Heart left ventricle (tissue), 16 donors: ENCODE data around the gene SLC24A5. TPM values are rescaled to one million over a fixed set of nuclear protein-coding genes. Genes with fewer than 3 reads are reported as not detected.

Experiments
- ATAC-seq, 4 donors: fragments of 200-7000 bp; cut with Tn5 transposase; one replicate each; pipeline ENCODE4 v1.9.1; 2020 to 2022; ENCODE audit warnings: moderate library complexity in 4 of 4, mild to moderate bottlenecking in 3 of 4, moderate number of reproducible peaks in 1 of 4
- DNase-seq, 5 donors: peaks; one replicate each; pipeline ENCODE4 v3.0.0-alpha.2; 2020
- H3K27ac ChIP-seq, 12 donors: fragments of 200-600 bp; sonication (generic) in 4 of 12; one replicate each; pipeline versions ENCODE4 v1.5.0 to v1.8.0; 2016 to 2022; ENCODE audit warnings: mild to moderate bottlenecking in 2 of 12
- H3K27me3 ChIP-seq, 9 donors: fragments of 200-600 bp; sonication (generic) in 2 of 9; one replicate each; pipeline versions ENCODE4 v1.5.1 to v1.8.0; 2016 to 2022; ENCODE audit warnings: mild to moderate bottlenecking in 3 of 9
- H3K36me3 ChIP-seq, 9 donors: fragments of 200-600 bp; sonication (generic) in 2 of 9; one replicate each; pipeline versions ENCODE4 v1.5.0 to v1.8.0; 2018 to 2022; ENCODE audit warnings: mild to moderate bottlenecking in 2 of 9
- H3K4me1 ChIP-seq, 12 donors: fragments of 200-600 bp; sonication (generic) in 4 of 12; one replicate each; pipeline versions ENCODE4 v1.5.0 to v1.8.0; 2016 to 2022; ENCODE audit warnings: mild to moderate bottlenecking in 3 of 12
- H3K4me3 ChIP-seq, 12 donors: fragments of 200-600 bp; sonication (generic) in 4 of 12; one replicate each; pipeline versions ENCODE4 v1.5.0 to v1.8.0; 2017 to 2022; ENCODE audit warnings: mild to moderate bottlenecking in 9 of 12, moderate library complexity in 4 of 12
- H3K9me3 ChIP-seq, 12 donors: fragments of 200-600 bp; sonication (generic) in 4 of 12; one replicate each; pipeline versions ENCODE4 v1.5.0 to v1.8.0; 2016 to 2022; ENCODE audit warnings: mild to moderate bottlenecking in 1 of 12
- CTCF ChIP-seq, 12 donors: fragments of 200-600 bp; sonication (generic) in 4 of 12; IDR thresholded peaks; one replicate each; pipeline versions ENCODE4 v1.5.0 to v1.8.0; 2018 to 2022; ENCODE audit warnings: antibody characterized with exemption in 12 of 12, mild to moderate bottlenecking in 5 of 12
- POLR2A ChIP-seq, 2 donors: fragments of 450-650 bp; IDR thresholded peaks; one replicate each; pipeline ENCODE4 v1.6.1; 2017; ENCODE audit warnings: antibody characterized with exemption in 2 of 2, mild to moderate bottlenecking in 2 of 2, moderate library complexity in 2 of 2
- WGBS, 4 donors: extraction: QIAGEN DNeasy Blood & Tissue Kit in 2 of 4; methylation state at CpG; one replicate each; pipeline versions ENCODE4 v1.1.5 to v1.1.7; 2013 to 2018; 5-methylcytosine and 5-hydroxymethylcytosine counted together
- intact Hi-C, 10 donors: fragments of 100-400 bp; cut with DNase I; formaldehyde crosslinking; loops; one replicate each; pipeline versions ENCODE4 v1.11.1 to v1.14.2; 2022
- polyA plus RNA-seq, 2 donors: library from polyadenylated mRNA; stranded (reverse); fragments of 200-250 nt; gene quantifications; one replicate each; pipeline ENCODE4 v1.2.3, GENCODE V29; 2013
- total RNA-seq, 9 donors: library from RNA; depleted of rRNA in 2 of 9; stranded (reverse); fragments of >200 nt in 2 of 9; fragmentation: NEBNext Ultra II Directional in 3 of 9; extraction: Animal tissue kit (Norgen Biotek cat#: 25700) in 3 of 9; gene quantifications; one replicate each; pipeline versions ENCODE4 v1.1.0 to v1.2.4, GENCODE V29; 2016 to 2023
- donor health status: ischemic (EF 13 %, LVEDD 7.1; RV severe dilation, severe dysfunction).
- donor health status: healthy with polysubstance abuse.
- donor health status: DM: no; HTN: yes; CAD: no.
- donor health status: DM: no; HTN: no; CAD: no.
- donor health status: ischemic (EF 25% LVEDD 6.9; RV normal size, moderate dysfunction).
- donor health status: ischemic (EF 25% LVEDD 5.7; RV mildly dilated, moderate dysfunction).
- donor health status: healthy.
- donor health status: DM: yes; HTN: yes; CAD: no.
- donor health status: ischemic (EF 35%, LVEDD 5.7; RV mildly dilated, moderate dysfunction).
- donor health status: nonischemic (EF 11% LVEDD 7.7; RV severe dilation, severe dysfunction).
- donor health status: DM: yes; HTN: yes; CAD: no.
- donor health status: PGD.
- donor health status: ischemic (EF 29% LVEDD 5.4; RV normal size, mild dysfunction).
- donor health status: nonischemic (EF 23%, LVEDD 6.1; RV moderate dilation, normal function).

Gene SLC24A5
- total and polyA plus RNA-seq, 11 donors = not detected

GRCh38 chr15:48119277-48119676, 1.5 kb upstream of the SLC24A5 start:
- Histone ChIP-seq H3K27me3 (peaks cover 0 to 8% (median 0%) of the 10 kb centered on the region in 9 donors), H3K27ac (no peak overlapping the region), H3K4me1 (no peaks in the 10 kb centered on the region), H3K36me3 (no peaks in the 10 kb centered on the region), H3K9me3 (no peaks in the 10 kb centered on the region), H3K4me3 (no peak overlapping the region)
- 57 to 65% (median 62%) methylated on average over 5 of the region's 5 CpGs for WGBS, 4 donors
- TF ChIP-seq CTCF (IDR thresholded peaks at IDR 0.05) (no peak), POLR2A (IDR thresholded peaks at IDR 0.05) (no peak)
- no peak for ATAC-seq
- DNase-seq = no peak
- intact Hi-C loops = loop anchor here in 4 of 10 donors (10.0 kb wide), 2 partner anchors 126 to 166 kb away; no protein-coding TSS in a partner anchor

DNA sequence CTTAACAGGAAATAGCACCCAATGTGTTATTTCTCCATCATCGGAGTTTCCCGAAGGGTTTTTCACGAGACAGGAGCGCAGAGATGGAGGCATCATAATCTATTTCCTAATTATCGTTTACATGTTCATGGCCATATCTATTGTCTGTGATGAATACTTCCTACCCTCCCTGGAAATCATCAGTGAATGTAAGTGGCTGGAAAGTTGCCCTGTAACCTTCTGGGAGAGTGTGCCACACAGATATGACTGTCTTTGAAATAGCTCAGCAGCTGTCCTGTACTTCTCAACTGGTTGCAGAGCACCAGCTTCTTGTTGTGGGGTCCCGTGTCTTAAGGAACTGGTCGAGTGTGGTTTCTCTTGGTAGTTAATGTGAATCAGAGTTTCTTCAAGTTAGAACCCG, 1.1 kb downstream of the SLC24A5 start:
- H3K27ac ChIP-seq = no peak overlapping the region
- no peaks in the 10 kb centered on the region for H3K9me3 ChIP-seq
- no peaks in the 10 kb centered on the region for H3K4me1 ChIP-seq
- H3K36me3 ChIP-seq = no peaks in the 10 kb centered on the region
- 56 to 70% (median 59%) methylated on average over 8 of the region's 8 CpGs for WGBS, 4 donors
- H3K4me3 ChIP-seq = no peak overlapping the region
- ATAC-seq = no peak
- intact Hi-C loops = no loop called here
- TF ChIP-seq CTCF (IDR thresholded peaks at IDR 0.05) = no peak
- TF ChIP-seq POLR2A (IDR thresholded peaks at IDR 0.05) = no peak
- H3K27me3 ChIP-seq = peaks cover 0 to 8% (median 0%) of the 10 kb centered on the region in 9 donors
- DNase-seq = no peak

- no peaks in the 10 kb centered on the region for H3K4me1 ChIP-seq
Measured at GRCh38 chr15:48126667-48127355, 6.0 kb downstream of the SLC24A5 start.

DNA sequence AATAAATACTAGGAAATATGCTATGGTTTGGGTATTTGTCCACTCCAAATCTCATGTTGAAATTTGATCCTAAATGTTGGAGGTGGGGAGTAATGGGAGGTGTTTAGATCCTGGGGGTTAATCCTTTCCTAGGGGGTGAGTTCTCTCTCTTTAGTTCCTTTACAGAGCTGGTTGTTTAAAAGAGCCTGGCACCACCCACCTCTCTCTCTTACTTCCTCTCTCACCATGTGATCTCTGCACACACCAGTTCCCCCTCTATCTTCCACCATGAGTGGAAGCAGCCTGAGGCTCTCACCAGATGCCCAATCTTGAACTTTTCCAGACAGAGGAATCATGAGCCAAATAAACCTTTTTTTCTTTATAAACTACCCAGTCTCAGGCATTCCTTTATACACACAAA, 10.5 kb downstream of the SLC24A5 start:
- ATAC-seq (no peak), DNase-seq (no peak)
- TF ChIP-seq CTCF (IDR thresholded peaks at IDR 0.05) = no peak
- no peak for TF ChIP-seq POLR2A (IDR thresholded peaks at IDR 0.05)
- no peaks in the 10 kb centered on the region for H3K36me3 ChIP-seq
- H3K9me3 ChIP-seq = no peaks in the 10 kb centered on the region
- H3K27me3 ChIP-seq = no peaks in the 10 kb centered on the region
- H3K4me3 ChIP-seq = no peak overlapping the region
- H3K27ac ChIP-seq = no peak overlapping the region
- H3K4me1 ChIP-seq = no peaks in the 10 kb centered on the region
- intact Hi-C loops = no loop called here

More at GRCh38 chr15:48126667-48127355, 6.0 kb downstream of the SLC24A5 start:
- DNase-seq (no peak), ATAC-seq (no peak)
- no peaks in the 10 kb centered on the region for H3K9me3 ChIP-seq
- TF ChIP-seq CTCF (IDR thresholded peaks at IDR 0.05) = no peak
- no peak for TF ChIP-seq POLR2A (IDR thresholded peaks at IDR 0.05)
- intact Hi-C loops = no loop called here
- H3K4me3 ChIP-seq = no peak overlapping the region
- H3K27ac ChIP-seq = no peak overlapping the region
- 69 to 77% (median 73%) methylated on average over 6 of the region's 6 CpGs for WGBS, 4 donors
- peaks cover 0 to 8% (median 0%) of the 10 kb centered on the region in 9 donors for H3K27me3 ChIP-seq
- H3K36me3 ChIP-seq = no peaks in the 10 kb centered on the region
